ENCODE data around the gene PKIG. TPM values are rescaled to one million over a fixed set of nuclear protein-coding genes. Genes with fewer than 3 reads are reported as not detected.

Gene PKIG
- total RNA-seq, 1 donor from 2014 or later, result 8.4 TPM

DNA sequence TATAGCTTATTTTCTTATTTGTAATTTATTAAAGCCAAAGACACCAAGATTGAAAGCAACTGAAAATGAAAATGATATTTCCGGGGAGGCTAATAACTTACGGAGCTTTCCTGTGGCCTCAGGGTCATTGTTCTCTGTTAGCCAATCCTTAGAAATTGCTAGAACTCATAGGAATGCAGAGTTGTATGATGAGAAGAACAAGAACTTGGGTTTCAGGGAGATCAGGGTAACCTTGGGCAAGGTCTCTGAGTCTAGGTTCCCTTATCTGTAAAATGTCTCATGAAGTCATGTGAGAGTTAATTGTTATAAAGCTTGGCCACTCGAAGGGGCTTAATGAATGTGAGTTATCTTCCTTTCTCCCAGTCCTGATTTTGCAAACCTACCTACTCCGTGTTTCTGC, 40.4 kb upstream of the PKIG start:
- TF ChIP-seq, protein P1, sequence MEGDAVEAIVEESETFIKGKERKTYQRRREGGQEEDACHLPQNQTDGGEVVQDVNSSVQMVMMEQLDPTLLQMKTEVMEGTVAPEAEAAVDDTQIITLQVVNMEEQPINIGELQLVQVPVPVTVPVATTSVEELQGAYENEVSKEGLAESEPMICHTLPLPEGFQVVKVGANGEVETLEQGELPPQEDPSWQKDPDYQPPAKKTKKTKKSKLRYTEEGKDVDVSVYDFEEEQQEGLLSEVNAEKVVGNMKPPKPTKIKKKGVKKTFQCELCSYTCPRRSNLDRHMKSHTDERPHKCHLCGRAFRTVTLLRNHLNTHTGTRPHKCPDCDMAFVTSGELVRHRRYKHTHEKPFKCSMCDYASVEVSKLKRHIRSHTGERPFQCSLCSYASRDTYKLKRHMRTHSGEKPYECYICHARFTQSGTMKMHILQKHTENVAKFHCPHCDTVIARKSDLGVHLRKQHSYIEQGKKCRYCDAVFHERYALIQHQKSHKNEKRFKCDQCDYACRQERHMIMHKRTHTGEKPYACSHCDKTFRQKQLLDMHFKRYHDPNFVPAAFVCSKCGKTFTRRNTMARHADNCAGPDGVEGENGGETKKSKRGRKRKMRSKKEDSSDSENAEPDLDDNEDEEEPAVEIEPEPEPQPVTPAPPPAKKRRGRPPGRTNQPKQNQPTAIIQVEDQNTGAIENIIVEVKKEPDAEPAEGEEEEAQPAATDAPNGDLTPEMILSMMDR (IDR thresholded peaks at IDR 0.05; ENCODE audit: insufficient read depth, low read length, severe bottlenecking), result no peak
- Histone ChIP-seq H3K36me3 (ENCODE audit: control insufficient read depth, insufficient read depth, low read length) (no peaks in the 10 kb centered on the region), H3K27me3 (ENCODE audit: control insufficient read depth, insufficient read depth, low read length) (no peaks in the 10 kb centered on the region), H3K4me3 (ENCODE audit: low read depth, low read length) (no peak overlapping the region)
- DNase-seq (ENCODE audit: low read depth) (no peak), FAIRE-seq (no peak)

DNA sequence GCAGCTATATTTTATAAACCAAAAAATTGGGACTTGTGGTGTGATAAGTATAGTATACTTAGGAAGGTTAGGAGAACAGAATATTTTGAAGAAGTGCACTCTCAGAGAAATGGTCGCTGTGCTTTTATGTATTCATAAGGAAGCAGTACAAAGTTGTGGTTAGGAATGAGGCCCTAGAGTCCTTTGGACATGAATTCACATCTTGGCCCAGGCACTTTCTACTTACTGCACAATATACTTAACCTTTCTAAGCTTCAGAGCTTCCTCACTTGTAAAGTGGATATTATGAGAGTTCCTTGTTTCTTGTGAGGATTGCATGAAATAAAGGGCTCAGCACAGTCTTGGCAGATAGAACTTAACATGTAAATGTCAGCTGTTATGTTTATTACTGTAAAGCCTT, 39.5 kb upstream of the PKIG start:
- no peaks in the 10 kb centered on the region for H3K27me3 ChIP-seq (ENCODE audit: control insufficient read depth, insufficient read depth, low read length)
- H3K36me3 ChIP-seq (ENCODE audit: control insufficient read depth, insufficient read depth, low read length), result no peaks in the 10 kb centered on the region
- DNase-seq (ENCODE audit: low read depth), result no peak
- TF ChIP-seq, protein P1 (IDR thresholded peaks at IDR 0.05; ENCODE audit: insufficient read depth, low read length, severe bottlenecking), result no peak
- no peak for FAIRE-seq
- no peak overlapping the region for H3K4me3 ChIP-seq (ENCODE audit: low read depth, low read length)

DNA sequence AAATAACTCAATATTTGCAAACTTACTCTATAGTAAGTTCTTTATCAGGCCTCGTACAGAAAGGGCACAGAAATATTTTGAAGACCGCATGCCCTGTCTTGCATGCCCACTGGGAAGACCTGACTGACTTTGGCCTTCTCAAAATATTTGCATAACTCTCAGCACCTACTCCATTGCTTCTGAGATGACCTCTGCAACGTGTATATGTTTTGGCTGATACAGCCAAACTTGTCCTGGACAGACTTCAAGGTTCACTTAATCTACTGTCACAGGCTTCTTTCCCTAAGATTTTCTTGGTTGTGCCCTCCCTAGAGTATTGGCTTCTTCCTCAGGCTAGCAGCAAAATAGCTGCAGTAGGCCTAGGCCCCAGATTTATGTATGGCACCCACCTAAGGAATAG, 39.0 kb upstream of the PKIG start:
- FAIRE-seq (no peak), DNase-seq (ENCODE audit: low read depth) (no peak)
- H3K27me3 ChIP-seq (ENCODE audit: control insufficient read depth, insufficient read depth, low read length), result no peaks in the 10 kb centered on the region
- H3K4me3 ChIP-seq (ENCODE audit: low read depth, low read length), result no peak overlapping the region
- TF ChIP-seq, protein P1 (IDR thresholded peaks at IDR 0.05; ENCODE audit: insufficient read depth, low read length, severe bottlenecking), result no peak
- H3K36me3 ChIP-seq (ENCODE audit: control insufficient read depth, insufficient read depth, low read length), result no peaks in the 10 kb centered on the region

DNA sequence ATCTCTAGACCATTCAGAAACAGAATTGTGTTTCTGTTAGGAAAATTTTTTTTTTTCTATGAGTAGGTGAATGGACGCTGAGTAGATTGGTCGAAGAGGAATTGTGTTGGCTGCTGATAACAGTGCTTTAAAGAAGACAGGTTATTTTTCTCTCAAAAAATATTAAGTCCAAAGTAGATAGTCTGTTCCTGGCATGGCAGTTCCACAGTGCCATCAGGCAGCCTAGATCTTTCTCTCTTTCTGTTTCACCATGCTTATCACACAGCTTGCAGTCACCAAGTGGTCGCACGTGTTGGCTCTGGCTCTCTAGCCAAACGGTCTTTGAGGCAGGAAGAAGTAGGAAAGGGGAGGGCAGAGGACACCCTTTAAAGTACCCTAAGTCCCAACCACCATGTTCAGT, 38.1 kb upstream of the PKIG start:
- no peaks in the 10 kb centered on the region for H3K27me3 ChIP-seq (ENCODE audit: control insufficient read depth, insufficient read depth, low read length)
- H3K4me3 ChIP-seq (ENCODE audit: low read depth, low read length), result no peak overlapping the region
- TF ChIP-seq, protein P1 (IDR thresholded peaks at IDR 0.05; ENCODE audit: insufficient read depth, low read length, severe bottlenecking), result no peak
- FAIRE-seq (no peak), DNase-seq (ENCODE audit: low read depth) (no peak)
- no peaks in the 10 kb centered on the region for H3K36me3 ChIP-seq (ENCODE audit: control insufficient read depth, insufficient read depth, low read length)

DNA sequence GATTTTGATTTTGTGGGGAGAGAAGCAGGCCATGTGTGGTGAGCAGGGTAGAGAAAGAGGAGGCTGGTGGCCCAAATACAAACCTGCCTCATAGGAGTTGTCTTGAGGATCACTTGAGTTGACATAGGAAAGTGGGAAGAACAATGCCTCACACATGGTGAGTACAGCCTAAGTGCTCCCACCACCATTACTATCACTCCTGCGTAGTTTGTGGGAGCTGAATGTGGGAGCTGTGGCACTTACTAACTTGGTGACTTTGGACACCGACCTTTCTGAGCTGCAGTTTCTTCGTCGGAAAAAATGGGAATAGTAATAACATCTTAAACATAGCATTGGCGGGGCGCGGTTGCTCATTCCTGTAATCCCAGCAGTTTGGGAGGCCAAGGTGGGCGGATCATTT, 35.0 kb upstream of the PKIG start:
- DNase-seq (ENCODE audit: low read depth) (no peak), FAIRE-seq (no peak)
- no peaks in the 10 kb centered on the region for H3K36me3 ChIP-seq (ENCODE audit: control insufficient read depth, insufficient read depth, low read length)

DNA sequence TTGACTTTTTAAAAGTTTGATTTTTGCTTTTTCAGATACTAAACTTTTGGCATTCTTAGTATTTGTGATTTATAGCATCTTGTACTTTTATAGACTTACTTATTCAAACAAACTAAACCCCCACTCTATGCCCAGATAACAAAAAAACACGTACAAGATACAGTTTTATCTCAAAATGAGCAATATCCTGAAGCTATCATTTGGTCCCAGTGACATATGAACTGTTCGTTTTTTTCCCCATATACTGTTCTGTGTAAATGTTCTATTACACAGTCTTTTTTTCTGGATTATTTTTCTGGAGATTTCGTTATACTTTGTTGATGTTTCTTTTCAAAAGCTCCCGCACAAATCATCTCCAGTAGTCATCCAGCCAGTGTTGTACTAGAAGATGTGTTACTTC, 33.3 kb upstream of the PKIG start:
- TF ChIP-seq, protein P1 (IDR thresholded peaks at IDR 0.05; ENCODE audit: insufficient read depth, low read length, severe bottlenecking), result no peak
- FAIRE-seq (no peak), DNase-seq (ENCODE audit: low read depth) (no peak)
- Histone ChIP-seq H3K36me3 (ENCODE audit: control insufficient read depth, insufficient read depth, low read length) (no peaks in the 10 kb centered on the region), H3K27me3 (ENCODE audit: control insufficient read depth, insufficient read depth, low read length) (no peaks in the 10 kb centered on the region), H3K4me3 (ENCODE audit: low read depth, low read length) (no peak overlapping the region)

More for the DNA sequence above, 35.0 kb upstream of the PKIG start:
- Histone ChIP-seq H3K4me3 (ENCODE audit: low read depth, low read length) (no peak overlapping the region), H3K27me3 (ENCODE audit: control insufficient read depth, insufficient read depth, low read length) (no peaks in the 10 kb centered on the region)
- TF ChIP-seq, protein P1 (IDR thresholded peaks at IDR 0.05; ENCODE audit: insufficient read depth, low read length, severe bottlenecking), result no peak

Measured in bronchial epithelial cell (primary cell).